GM20000 (cell line): Measurements from ENCODE around the gene SIL1.
A peak's percentile ranks its signal among the peaks of the same experiment; 100 is the strongest.
"Not testable (repeated sequence)": the region's sequence is repeated elsewhere in the genome, so short reads cannot be mapped to it uniquely, and the experiment has no call there.

Experiments
- DNase-seq: peaks from one replicate; pipeline ENCODE4 v3.0.0; 2012; ENCODE audit warnings: low spot score
- CTCF ChIP-seq: IDR thresholded peaks from 2 replicates; pipeline ENCODE4 v1.5.1; 2012; ENCODE audit warnings: mild to moderate bottlenecking, control low read depth; ENCODE audit errors: extremely low read depth, missing control alignments

Gene SIL1

GRCh38 chr5:138927544-138927943 lies 270.6 kb downstream of the SIL1 start:
- TF ChIP-seq CTCF, result no peak
- DNase-seq, result no peak

GRCh38 chr5:138926688-138927448 lies 271.3 kb downstream of the SIL1 start:
- no peak for DNase-seq
- TF ChIP-seq CTCF, result no peak

- no peak for TF ChIP-seq CTCF
Measured at GRCh38 chr5:138926257-138926656, 271.9 kb downstream of the SIL1 start.

GRCh38 chr5:138925090-138925635 lies 273.0 kb downstream of the SIL1 start:
- no peak for TF ChIP-seq CTCF
- no peak for DNase-seq

More at GRCh38 chr5:138926257-138926656, 271.9 kb downstream of the SIL1 start:
- no peak for DNase-seq

- TF ChIP-seq CTCF, result no peak
- peak; percentile 47 for DNase-seq
Measured at GRCh38 chr5:138922494-138922893, 275.7 kb downstream of the SIL1 start.

- not testable (repeated sequence) for DNase-seq
Measured at GRCh38 chr5:138921362-138921761, 276.8 kb downstream of the SIL1 start.

GRCh38 chr5:138920181-138920580 lies 278.0 kb downstream of the SIL1 start:
- TF ChIP-seq CTCF, result no peak
- DNase-seq, result no peak

- no peak for TF ChIP-seq CTCF
- no peak for DNase-seq
Measured at GRCh38 chr5:138918686-138919085, 279.5 kb downstream of the SIL1 start.
